IPS-15b (cell line): Measurements from ENCODE around the gene TBC1D22A.

Experiments
- H3K27me3 ChIP-seq: one replicate; pipeline ENCODE4 v1.6.1; 2013; ENCODE audit warnings: low read length; ENCODE audit not compliant: control insufficient read depth, insufficient read depth
- H3K36me3 ChIP-seq: one replicate; pipeline ENCODE4 v1.6.1; 2013; ENCODE audit warnings: low read length; ENCODE audit not compliant: control insufficient read depth, insufficient read depth
- H3K4me1 ChIP-seq: one replicate; pipeline ENCODE4 v1.6.1; 2013; ENCODE audit warnings: mild to moderate bottlenecking, low read length; ENCODE audit not compliant: control insufficient read depth, insufficient read depth
- H3K4me3 ChIP-seq: one replicate; pipeline ENCODE4 v1.5.1; 2013; ENCODE audit warnings: low read depth, low read length
- H3K9ac ChIP-seq: one replicate; pipeline ENCODE4 v1.6.1; 2013; ENCODE audit warnings: low read depth, mild to moderate bottlenecking, low read length
- H3K9me3 ChIP-seq: one replicate; pipeline ENCODE4 v1.6.1; 2013; ENCODE audit warnings: mild to moderate bottlenecking, low read length; ENCODE audit not compliant: control insufficient read depth, insufficient read depth

Gene TBC1D22A

GRCh38 chr22:46794067-46794466 is 31.6 kb downstream of the TBC1D22A start:
- Histone ChIP-seq H3K27me3 (no peaks in the 10 kb centered on the region), H3K4me3 (no peak overlapping the region), H3K4me1 (peaks cover 3% of the 10 kb centered on the region), H3K9me3 (no peaks in the 10 kb centered on the region), H3K36me3 (peaks cover 30% of the 10 kb centered on the region), H3K9ac (no peak overlapping the region)

- Histone ChIP-seq H3K36me3 (peaks cover 30% of the 10 kb centered on the region), H3K9ac (no peak overlapping the region), H3K4me3 (no peak overlapping the region), H3K27me3 (no peaks in the 10 kb centered on the region), H3K9me3 (no peaks in the 10 kb centered on the region), H3K4me1 (peaks cover 4% of the 10 kb centered on the region)
Observed at GRCh38 chr22:46794491-46794890, 32.0 kb downstream of the TBC1D22A start.

- no peak overlapping the region for H3K9ac ChIP-seq
- H3K27me3 ChIP-seq, result no peaks in the 10 kb centered on the region
- no peaks in the 10 kb centered on the region for H3K9me3 ChIP-seq
- H3K4me1 ChIP-seq, result peaks cover 4% of the 10 kb centered on the region
- no peak overlapping the region for H3K4me3 ChIP-seq
- peaks cover 37% of the 10 kb centered on the region for H3K36me3 ChIP-seq
Observed at GRCh38 chr22:46795140-46795539, 32.7 kb downstream of the TBC1D22A start.

- Histone ChIP-seq H3K36me3 (peaks cover 40% of the 10 kb centered on the region), H3K9me3 (no peaks in the 10 kb centered on the region)
Observed at GRCh38 chr22:46795845-46796565, 33.6 kb downstream of the TBC1D22A start.

GRCh38 chr22:46796566-46797195 is 34.2 kb downstream of the TBC1D22A start:
- peaks cover 43% of the 10 kb centered on the region for H3K36me3 ChIP-seq
- no peak overlapping the region for H3K9ac ChIP-seq

More at GRCh38 chr22:46795845-46796565, 33.6 kb downstream of the TBC1D22A start:
- H3K4me3 ChIP-seq, result no peak overlapping the region
- H3K4me1 ChIP-seq, result peaks cover 4% of the 10 kb centered on the region
- H3K9ac ChIP-seq, result no peak overlapping the region
- no peaks in the 10 kb centered on the region for H3K27me3 ChIP-seq

GRCh38 chr22:46797355-46797754 is 34.9 kb downstream of the TBC1D22A start:
- Histone ChIP-seq H3K4me3 (no peak overlapping the region), H3K9me3 (no peaks in the 10 kb centered on the region), H3K27me3 (no peaks in the 10 kb centered on the region), H3K9ac (no peak overlapping the region), H3K4me1 (peaks cover 4% of the 10 kb centered on the region), H3K36me3 (peaks cover 48% of the 10 kb centered on the region)

More at GRCh38 chr22:46796566-46797195, 34.2 kb downstream of the TBC1D22A start:
- Histone ChIP-seq H3K27me3 (no peaks in the 10 kb centered on the region), H3K4me3 (no peak overlapping the region), H3K4me1 (peaks cover 4% of the 10 kb centered on the region), H3K9me3 (no peaks in the 10 kb centered on the region)

- no peaks in the 10 kb centered on the region for H3K9me3 ChIP-seq
- no peak overlapping the region for H3K4me3 ChIP-seq
- H3K27me3 ChIP-seq, result no peaks in the 10 kb centered on the region
- no peak overlapping the region for H3K9ac ChIP-seq
- H3K36me3 ChIP-seq, result peaks cover 43% of the 10 kb centered on the region
- peaks cover 4% of the 10 kb centered on the region for H3K4me1 ChIP-seq
Observed at GRCh38 chr22:46798041-46798365, 35.6 kb downstream of the TBC1D22A start.

GRCh38 chr22:46798366-46799350 is 36.2 kb downstream of the TBC1D22A start:
- no peak overlapping the region for H3K4me3 ChIP-seq
- H3K4me1 ChIP-seq, result peaks cover 6% of the 10 kb centered on the region
- no peak overlapping the region for H3K9ac ChIP-seq
- H3K36me3 ChIP-seq, result peaks cover 38% of the 10 kb centered on the region
- no peaks in the 10 kb centered on the region for H3K9me3 ChIP-seq
- H3K27me3 ChIP-seq, result no peaks in the 10 kb centered on the region

GRCh38 chr22:46799626-46800025 is 37.2 kb downstream of the TBC1D22A start:
- Histone ChIP-seq H3K9me3 (no peaks in the 10 kb centered on the region), H3K9ac (no peak overlapping the region), H3K4me1 (peaks cover 8% of the 10 kb centered on the region), H3K36me3 (peaks cover 34% of the 10 kb centered on the region), H3K4me3 (no peak overlapping the region), H3K27me3 (no peaks in the 10 kb centered on the region)

- H3K9me3 ChIP-seq, result no peaks in the 10 kb centered on the region
- H3K36me3 ChIP-seq, result peaks cover 32% of the 10 kb centered on the region
- H3K4me1 ChIP-seq, result peaks cover 8% of the 10 kb centered on the region
- no peaks in the 10 kb centered on the region for H3K27me3 ChIP-seq
- no peak overlapping the region for H3K9ac ChIP-seq
- no peak overlapping the region for H3K4me3 ChIP-seq
Observed at GRCh38 chr22:46800102-46800857, 37.8 kb downstream of the TBC1D22A start.

- Histone ChIP-seq H3K9me3 (no peaks in the 10 kb centered on the region), H3K4me3 (no peak overlapping the region), H3K4me1 (peaks cover 8% of the 10 kb centered on the region), H3K9ac (no peak overlapping the region), H3K36me3 (peaks cover 29% of the 10 kb centered on the region), H3K27me3 (no peaks in the 10 kb centered on the region)
Observed at GRCh38 chr22:46801331-46801811, 38.9 kb downstream of the TBC1D22A start.
